Measurements from ENCODE around the gene IKZF1.

GRCh38 chr7:50304911-50305582 is 531 bp downstream of the IKZF1 start:
- TF ChIP-seq CTCF (IDR thresholded peaks at IDR 0.05; ENCODE audit: insufficient read depth, low read depth, low read length), result no peak
- peak; percentile 56 for TF ChIP-seq EZH2 (IDR thresholded peaks at IDR 0.05; ENCODE audit: insufficient read depth, low read length)
